ENCODE results near the gene LNX2.

The LNX2 gene

GRCh38 chr13:27605099-27605498 is 15.2 kb downstream of the LNX2 start:
- DNase-seq: no peak

- no peak for DNase-seq
These were observed 18.5 kb downstream of the LNX2 start for GRCh38 chr13:27601803-27602202.

GRCh38 chr13:27601208-27601607 is 19.1 kb downstream of the LNX2 start:
- no peak for DNase-seq

GRCh38 chr13:27600711-27601110 is 19.6 kb downstream of the LNX2 start:
- no peak for DNase-seq

GRCh38 chr13:27599845-27600553 is 20.3 kb downstream of the LNX2 start:
- no peak for DNase-seq

- DNase-seq: no peak
These were observed 21.2 kb downstream of the LNX2 start for GRCh38 chr13:27599096-27599495.

GRCh38 chr13:27595055-27595811 is 25.1 kb downstream of the LNX2 start:
- no peak for DNase-seq

- DNase-seq: no peak
These were observed 27.1 kb downstream of the LNX2 start for GRCh38 chr13:27593267-27593666.

GRCh38 chr13:27592865-27593264 is 27.5 kb downstream of the LNX2 start:
- no peak for DNase-seq

- no peak for DNase-seq
These were observed 31.9 kb downstream of the LNX2 start for GRCh38 chr13:27588405-27588804.

- no peak for DNase-seq
These were observed 33.1 kb downstream of the LNX2 start for GRCh38 chr13:27587095-27587746.

- DNase-seq: no peak
These were observed 36.7 kb downstream of the LNX2 start for GRCh38 chr13:27583645-27584044.

GRCh38 chr13:27578121-27579030 is 42.0 kb downstream of the LNX2 start:
- DNase-seq: peak in 1 of 3 experiments; percentile 2

- no peak for DNase-seq
These were observed 45.7 kb downstream of the LNX2 start for GRCh38 chr13:27574661-27575060.

GRCh38 chr13:27573265-27573664 is 47.1 kb downstream of the LNX2 start:
- DNase-seq: no peak

- DNase-seq: no peak
These were observed 48.0 kb downstream of the LNX2 start for GRCh38 chr13:27572234-27572901.

- no peak for DNase-seq
These were observed 49.4 kb downstream of the LNX2 start for GRCh38 chr13:27570906-27571305.

GRCh38 chr13:27569405-27569804 is 50.9 kb downstream of the LNX2 start:
- DNase-seq: no peak

- DNase-seq: no peak
These were observed 54.5 kb downstream of the LNX2 start for GRCh38 chr13:27565818-27566217.

- DNase-seq: no peak
These were observed 57.9 kb downstream of the LNX2 start for GRCh38 chr13:27562457-27562856.

- DNase-seq: no peak
These were observed 60.6 kb downstream of the LNX2 start for GRCh38 chr13:27559719-27560118.

GRCh38 chr13:27556109-27556508 is 64.2 kb downstream of the LNX2 start:
- DNase-seq: no peak
